Heart left ventricle (tissue), 13 donors: ENCODE measurements around the gene GOPC.

Experiments used
- POLR2A ChIP-seq, 2 donors: fragments of 450-650 bp; IDR thresholded peaks; one replicate each; pipeline ENCODE4 v1.6.1; 2017; ENCODE audit warnings: antibody characterized with exemption in 2 of 2, mild to moderate bottlenecking in 2 of 2, moderate library complexity in 2 of 2
- TF ChIP-seq, protein P1 (sequence below), 12 donors: fragments of 200-600 bp; sonication (generic) in 4 of 12; IDR thresholded peaks; one replicate each; pipeline versions ENCODE4 v1.5.0 to v1.8.0; 2018 to 2022; ENCODE audit warnings: antibody characterized with exemption in 12 of 12, mild to moderate bottlenecking in 5 of 12
- donor health status: ischemic (EF 13 %, LVEDD 7.1; RV severe dilation, severe dysfunction).
- donor health status: DM: no; HTN: yes; CAD: no.
- donor health status: DM: no; HTN: no; CAD: no.
- donor health status: ischemic (EF 25% LVEDD 6.9; RV normal size, moderate dysfunction).
- donor health status: ischemic (EF 25% LVEDD 5.7; RV mildly dilated, moderate dysfunction).
- donor health status: ischemic (EF 35%, LVEDD 5.7; RV mildly dilated, moderate dysfunction).
- donor health status: nonischemic (EF 11% LVEDD 7.7; RV severe dilation, severe dysfunction).
- donor health status: DM: yes; HTN: yes; CAD: no.
- donor health status: PGD.
- donor health status: ischemic (EF 29% LVEDD 5.4; RV normal size, mild dysfunction).
- donor health status: nonischemic (EF 23%, LVEDD 6.1; RV moderate dilation, normal function).

GRCh38 chr6:117555882-117556498 lies 46.3 kb downstream of the GOPC start:
- TF ChIP-seq, protein P1, sequence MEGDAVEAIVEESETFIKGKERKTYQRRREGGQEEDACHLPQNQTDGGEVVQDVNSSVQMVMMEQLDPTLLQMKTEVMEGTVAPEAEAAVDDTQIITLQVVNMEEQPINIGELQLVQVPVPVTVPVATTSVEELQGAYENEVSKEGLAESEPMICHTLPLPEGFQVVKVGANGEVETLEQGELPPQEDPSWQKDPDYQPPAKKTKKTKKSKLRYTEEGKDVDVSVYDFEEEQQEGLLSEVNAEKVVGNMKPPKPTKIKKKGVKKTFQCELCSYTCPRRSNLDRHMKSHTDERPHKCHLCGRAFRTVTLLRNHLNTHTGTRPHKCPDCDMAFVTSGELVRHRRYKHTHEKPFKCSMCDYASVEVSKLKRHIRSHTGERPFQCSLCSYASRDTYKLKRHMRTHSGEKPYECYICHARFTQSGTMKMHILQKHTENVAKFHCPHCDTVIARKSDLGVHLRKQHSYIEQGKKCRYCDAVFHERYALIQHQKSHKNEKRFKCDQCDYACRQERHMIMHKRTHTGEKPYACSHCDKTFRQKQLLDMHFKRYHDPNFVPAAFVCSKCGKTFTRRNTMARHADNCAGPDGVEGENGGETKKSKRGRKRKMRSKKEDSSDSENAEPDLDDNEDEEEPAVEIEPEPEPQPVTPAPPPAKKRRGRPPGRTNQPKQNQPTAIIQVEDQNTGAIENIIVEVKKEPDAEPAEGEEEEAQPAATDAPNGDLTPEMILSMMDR (IDR thresholded peaks at IDR 0.05), result peak; percentile 74 to 97 (median 91)
- no peak for TF ChIP-seq POLR2A (IDR thresholded peaks at IDR 0.05)
